Measurements from ENCODE around the gene ZNF133.
"Not testable (repeated sequence)": the region's sequence is repeated elsewhere in the genome, so short reads cannot be mapped to it uniquely, and the experiment has no call there.

Gene ZNF133

DNA sequence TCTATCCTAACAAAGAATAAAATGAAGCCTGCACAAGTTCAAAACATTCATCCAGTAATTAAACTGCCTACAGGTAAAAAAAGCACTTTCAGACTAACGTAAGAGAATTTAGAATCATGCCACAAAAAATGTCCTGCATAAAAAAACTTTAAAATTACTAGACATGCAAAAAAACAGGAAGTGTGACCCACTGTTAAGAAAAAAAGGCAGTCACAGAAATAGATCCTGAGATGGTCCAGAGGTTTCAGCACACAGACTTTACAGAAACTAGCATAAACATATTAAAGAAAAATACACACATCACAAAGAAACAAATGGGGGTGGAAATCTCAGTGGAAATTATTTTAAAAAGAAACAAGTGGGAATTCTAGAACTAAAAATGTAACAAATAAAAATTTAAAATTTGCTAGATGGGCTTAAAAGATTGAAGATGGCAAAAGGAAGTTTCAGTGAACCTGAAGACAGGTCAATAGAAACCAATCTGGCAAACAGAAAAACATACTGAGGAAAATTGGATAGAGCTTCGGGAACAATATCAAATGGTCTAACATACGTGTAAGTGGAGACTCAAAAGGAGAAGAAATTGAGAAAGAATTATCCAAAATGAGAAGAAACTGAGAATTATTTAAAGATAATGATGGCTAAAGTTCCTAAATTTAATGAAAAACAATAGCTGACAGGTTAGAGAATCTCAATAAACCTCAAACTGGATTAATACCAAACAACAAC, 3.4 kb upstream of the ZNF133 start:
- DNase-seq (ENCODE audit: low spot score): no peak

DNA sequence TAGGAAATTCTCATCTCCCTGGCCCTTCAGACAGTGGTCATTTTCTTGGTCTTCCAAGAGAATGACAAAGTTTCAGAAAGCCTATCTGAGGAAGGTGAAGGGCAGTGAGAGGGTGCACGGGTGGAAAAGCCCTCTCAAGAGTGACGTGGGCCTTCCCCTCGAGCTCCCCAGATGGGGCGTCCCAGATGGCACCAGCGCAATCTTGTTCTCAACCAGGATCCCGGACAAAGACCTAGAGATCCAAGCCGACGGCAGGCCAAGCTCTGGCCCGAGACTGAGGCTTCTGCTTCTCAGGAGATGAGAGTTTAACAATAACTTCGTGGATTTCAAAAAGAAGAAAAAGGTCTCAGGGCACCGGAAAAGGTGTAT, 797 bp upstream of the ZNF133 start:
- no peak for DNase-seq (ENCODE audit: low spot score)

DNA sequence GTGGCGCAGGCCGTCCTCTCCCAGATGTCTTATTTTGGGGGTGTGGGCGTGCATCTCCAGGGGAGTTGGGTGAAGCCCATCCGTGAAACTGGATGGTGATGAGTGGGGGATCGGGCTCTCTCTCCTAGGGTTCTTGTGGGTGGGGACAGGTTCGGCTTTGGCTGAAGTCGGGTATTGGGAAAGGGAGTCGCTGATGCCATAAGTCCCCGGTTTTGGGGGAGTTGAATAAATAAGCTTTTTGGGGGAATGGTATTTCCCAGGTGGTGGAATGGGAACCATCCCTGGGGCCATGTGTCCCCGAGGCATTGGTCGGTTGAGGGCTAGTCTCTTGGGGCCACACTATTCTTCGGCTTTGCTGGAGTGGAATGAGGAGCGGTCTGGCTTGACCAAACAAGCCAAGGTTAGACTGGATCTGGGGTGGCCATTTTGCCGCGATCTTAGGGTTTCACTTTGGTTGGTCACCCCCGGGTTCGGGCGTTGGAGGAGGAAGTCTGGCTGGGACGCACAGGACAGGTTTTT, 481 bp downstream of the ZNF133 start:
- DNase-seq (ENCODE audit: low spot score): peak; percentile 18

DNA sequence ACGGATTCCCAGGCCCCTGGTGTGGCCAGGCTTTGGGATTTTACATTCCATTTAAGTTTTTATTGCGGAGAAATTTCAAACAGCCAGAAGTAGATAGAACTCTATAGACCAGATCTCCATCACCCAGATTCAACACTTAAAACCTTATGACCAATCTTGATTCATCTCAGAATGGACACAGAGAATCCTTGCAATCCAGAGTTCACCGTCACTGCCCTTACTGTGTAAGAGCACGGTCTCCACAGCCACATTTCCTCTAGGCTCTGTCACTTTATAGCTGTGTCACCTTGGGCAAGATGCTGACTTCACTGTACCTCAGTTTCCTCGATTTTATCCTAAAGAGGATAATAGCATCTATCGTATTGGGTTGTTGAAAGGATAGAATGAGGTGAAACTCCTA, 979 bp downstream of the ZNF133 start:
- no peak for DNase-seq (ENCODE audit: low spot score)

DNA sequence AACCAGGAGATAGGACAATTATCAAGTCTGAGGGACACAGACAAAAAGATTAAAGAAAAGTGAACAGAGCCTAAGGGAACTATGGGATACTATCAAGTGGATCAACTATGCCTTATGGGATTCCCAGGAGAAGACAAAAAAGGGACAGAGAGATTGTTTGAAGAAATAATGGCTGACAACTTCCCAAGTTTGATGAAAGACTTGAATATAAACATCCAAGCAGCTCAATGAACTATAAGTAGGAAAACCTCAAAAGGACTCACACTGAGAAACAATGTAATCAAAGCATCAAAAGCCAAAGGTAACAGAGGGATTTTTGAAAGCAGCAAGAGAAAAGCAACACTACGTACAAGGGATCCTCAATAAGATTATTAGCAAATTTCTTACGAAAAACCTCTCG, 11.0 kb downstream of the ZNF133 start:
- no peak for DNase-seq (ENCODE audit: low spot score)

DNA sequence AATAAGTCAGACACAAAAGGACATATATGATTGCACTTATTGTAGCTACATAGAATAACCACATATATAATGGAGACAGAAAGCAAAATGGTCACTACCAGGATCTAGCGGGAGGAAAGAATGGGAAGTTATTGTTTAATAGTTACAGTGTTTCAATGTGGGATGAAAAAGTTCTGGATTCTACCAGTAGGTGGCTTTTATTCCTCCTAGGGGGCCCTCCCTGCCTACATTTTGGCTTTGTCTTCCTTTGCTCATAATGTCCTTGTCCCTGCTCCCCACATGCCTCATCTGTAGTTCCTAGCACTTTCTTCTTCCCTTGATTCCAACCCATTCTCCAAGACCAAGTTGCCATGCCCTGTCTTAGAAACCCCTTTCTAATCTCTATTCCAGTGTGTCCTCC, 16.3 kb downstream of the ZNF133 start:
- DNase-seq (ENCODE audit: low spot score): no peak

DNA sequence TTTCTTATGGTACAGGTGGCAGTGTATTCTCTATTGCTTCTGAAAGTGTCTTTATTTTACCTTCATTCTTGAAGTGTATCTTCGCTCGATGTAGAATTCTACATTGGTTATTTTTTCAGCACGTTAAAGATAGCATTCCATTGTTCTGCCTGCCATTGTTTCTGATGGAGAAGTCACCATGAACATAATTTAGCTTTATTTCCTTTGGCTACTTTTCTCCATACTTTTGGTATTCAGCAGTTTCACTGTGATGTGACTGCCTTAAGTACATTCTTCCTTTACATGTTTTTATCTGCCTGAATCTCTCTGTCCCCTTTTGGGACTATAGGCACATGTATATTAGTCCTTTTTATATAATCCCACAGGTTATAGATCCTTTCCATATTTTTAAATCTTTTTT, 19.0 kb downstream of the ZNF133 start:
- DNase-seq (ENCODE audit: low spot score): no peak

DNA sequence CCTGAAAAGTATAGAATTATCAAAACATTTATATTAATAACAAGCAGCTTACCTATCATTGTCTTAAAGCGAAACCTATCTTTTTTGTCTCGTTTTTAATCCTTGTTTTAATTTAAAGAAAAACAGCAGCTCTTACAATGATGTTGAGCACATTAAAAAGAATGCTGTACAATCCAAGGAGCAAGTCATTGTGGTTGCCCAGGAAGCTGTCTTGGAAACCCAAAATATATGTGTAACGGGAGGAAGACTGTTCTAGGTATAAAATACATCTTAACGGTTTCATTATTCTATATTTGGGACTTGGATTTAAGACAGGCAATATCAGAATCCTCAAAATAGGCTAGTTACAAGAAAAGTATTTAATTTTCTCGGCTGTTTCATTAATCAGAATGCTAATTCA, 21.7 kb downstream of the ZNF133 start:
- no peak for DNase-seq (ENCODE audit: low spot score)

DNA sequence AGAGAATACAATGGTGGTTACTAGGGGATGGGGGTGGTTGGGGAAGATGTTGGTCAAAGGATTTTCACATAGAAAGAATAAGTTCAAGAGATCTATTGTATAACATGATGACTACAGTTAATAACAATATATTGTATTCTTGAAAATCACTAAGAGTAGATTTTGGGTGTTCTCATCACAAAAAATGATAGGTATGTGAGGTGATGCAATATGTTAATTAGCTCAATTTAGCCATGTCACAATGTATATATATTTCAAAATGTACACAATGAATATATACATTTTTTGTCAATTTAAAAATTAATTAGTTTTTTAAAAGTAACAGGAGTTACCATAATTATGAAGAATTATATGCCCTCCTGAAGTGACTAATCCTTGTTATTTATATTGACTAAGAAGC, 22.3 kb downstream of the ZNF133 start:
- DNase-seq (ENCODE audit: low spot score): no peak

DNA sequence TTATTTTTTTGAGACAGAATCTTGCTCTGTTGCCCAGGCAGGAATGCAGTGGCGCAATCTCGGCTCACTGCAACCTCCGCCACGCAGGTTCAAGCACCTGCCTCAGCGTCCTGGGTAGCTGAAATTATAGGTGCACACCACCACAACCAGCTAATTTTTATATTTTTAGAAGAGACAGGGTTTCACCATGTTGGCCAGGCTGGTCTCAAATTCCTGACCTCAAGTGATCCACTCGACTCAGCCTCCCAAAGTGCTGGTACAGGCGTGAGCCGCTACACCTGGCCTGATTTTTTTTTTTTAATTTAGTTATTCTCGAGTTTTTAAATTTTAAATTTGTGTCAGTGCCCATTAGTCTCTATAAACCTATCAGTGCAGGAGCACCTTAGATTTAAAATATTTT, 24.4 kb downstream of the ZNF133 start:
- no peak for DNase-seq (ENCODE audit: low spot score)

DNA sequence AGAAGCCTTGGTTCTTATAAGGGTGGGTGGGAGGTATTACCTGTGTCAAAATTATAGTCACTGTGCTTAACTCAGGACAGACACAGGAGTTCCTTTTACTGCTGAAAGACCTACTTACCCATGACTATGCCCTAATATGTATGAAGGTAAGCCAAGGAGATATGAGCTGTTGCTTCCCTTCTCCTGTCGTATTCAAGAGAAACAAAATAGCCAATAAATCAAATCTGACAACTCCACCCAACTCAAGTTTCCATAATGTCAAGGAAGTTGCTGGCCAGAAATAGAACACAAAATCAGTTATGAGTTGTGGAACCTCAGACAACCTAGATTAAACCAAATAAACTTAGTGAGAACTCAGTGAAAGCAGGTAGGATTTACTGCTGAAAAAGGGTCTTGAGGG, 25.1 kb downstream of the ZNF133 start:
- DNase-seq (ENCODE audit: low spot score): no peak

DNA sequence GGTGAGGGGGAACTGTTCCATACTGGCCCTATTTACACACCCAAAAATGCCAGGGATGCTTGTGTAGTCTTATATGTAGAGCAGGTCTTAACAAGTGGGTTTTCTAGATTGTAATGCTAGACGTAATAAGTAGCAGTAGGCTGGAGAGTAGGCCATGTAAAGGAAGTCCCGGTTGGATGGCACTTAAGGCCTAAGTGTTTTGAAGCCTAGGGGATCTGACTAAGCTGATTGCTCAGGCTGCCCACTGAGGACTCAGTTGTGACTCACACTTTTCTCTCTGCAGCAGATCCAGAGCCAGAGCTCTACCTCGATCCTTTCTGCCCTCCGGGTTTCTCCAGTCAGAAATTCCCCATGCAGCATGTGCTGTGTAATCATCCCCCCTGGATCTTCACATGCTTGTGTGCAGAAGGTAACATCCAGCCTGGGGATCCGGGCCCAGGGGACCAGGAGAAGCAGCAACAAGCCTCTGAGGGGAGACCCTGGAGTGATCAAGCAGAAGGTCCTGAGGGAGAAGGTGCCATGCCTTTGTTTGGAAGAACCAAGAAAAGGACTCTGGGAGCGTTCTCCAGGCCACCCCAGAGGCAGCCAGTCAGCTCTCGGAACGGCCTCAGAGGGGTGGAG, 26.6 kb downstream of the ZNF133 start:
- DNase-seq (ENCODE audit: low spot score): peak; percentile 27

DNA sequence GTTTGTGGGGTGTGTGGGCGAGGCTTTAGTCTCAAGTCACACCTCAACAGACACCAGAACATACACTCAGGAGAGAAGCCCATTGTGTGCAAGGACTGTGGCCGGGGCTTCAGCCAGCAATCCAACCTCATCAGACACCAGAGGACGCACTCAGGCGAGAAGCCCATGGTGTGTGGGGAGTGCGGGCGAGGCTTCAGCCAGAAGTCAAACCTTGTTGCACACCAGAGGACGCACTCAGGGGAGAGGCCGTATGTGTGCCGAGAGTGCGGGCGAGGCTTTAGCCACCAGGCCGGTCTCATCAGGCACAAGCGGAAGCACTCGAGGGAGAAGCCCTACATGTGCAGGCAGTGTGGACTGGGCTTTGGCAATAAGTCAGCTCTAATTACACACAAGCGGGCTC, 27.8 kb downstream of the ZNF133 start:
- DNase-seq (ENCODE audit: low spot score): no peak

DNA sequence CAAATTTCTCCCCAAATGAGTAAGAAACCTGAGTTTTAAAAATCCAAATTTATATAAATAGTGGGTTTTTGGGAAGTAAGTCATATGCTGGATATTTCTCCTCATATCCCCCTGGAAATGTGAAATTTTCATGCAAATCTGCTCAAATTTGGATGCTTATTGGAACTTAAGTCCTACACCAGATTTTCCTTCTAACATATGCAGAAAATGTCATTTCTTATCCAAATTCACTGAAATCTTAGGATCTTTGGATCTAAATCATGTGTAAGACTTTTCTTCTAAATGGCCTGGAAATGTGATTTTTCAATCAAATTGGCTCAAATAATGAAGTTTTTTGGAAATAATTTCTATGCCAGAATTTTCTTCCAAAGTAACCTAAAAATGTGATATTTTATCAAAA, 33.0 kb downstream of the ZNF133 start:
- DNase-seq (ENCODE audit: low spot score): no peak

DNA sequence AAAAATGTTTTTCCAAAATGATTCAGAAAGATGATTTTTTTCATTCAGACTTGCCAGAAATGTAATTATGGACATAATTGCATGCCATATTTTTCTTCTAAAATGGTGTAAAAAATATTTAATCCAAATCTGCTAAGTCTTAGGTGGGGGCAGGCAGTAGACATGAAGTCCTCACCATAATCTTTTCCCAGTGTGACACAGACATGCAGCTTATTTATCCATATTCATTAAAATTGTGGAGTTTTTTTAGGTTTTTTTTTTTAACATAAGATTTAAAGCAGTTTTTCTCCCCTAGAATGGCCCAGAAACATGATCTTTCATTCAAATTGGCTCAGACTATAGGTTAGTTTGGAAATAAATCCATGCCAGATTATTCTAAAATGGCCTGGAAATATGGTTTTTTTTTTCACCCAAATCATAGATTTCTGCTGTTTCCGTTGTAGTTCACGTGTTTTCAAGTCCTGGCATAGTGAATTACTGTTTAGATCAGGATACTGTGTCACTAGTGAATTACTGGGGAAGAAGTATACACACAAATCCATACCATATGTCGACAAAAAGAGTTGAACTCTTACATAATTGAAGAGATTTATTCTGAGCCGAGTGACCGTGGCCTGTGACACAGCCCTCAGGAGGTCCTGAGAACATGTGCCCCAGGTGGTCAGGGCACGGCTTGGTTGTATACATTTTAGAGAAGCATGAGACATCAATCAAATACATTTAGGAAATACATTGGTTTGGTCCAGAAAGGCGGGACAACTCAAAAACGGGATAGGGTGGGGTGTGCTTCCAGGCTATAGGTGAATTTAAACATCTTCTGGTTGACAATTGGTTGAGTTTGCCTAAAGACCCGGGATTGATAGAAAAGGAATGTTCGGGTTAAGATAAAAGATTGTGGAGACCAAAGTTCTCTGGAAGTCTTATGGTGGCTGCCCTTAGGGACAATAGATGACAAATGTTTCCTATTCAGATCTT, 33.9 kb downstream of the ZNF133 start:
- no peak for DNase-seq (ENCODE audit: low spot score)

DNA sequence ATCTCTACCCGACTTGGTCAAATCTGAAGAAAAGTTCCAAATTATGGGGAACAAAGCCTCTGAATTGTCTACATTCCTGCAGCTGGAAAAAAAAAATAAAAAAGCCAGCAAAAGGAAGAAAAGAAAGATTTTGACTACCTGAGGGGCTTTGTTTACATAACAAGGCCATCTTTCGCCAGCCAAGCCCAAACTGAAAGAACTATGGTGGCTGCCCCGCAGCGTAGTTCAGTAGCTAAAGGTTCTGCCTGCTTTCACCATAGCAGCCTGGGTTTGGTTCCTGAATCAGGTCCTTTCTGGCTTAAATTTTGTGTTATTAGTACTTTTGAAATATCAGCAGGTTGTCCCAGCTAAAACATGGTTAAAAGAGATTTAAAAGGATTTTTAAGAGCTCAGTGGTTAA, 35.4 kb downstream of the ZNF133 start:
- DNase-seq (ENCODE audit: low spot score): no peak

DNA sequence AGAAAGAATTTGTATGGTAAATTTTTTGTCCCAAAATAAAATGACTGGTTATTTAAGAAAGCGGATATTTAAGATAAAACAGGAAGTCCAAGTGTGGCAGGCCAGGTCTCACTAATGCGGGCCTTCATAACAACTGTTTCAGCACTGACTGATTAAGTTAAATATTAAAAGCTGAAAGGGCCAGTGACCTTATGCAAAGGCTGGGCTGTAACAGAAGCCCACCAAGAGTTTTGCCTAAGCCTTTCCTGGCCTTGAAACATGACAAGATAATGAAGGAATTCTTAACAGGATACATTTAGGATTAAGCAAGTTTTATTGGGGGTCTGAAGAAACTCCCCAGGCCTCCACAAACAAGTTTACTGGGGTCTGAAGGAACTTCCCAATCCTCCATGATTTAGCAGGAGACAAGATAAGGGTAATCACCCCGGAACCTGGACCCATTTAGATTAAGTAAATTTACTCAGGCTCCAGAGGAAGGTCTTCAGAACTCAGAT, 36.3 kb downstream of the ZNF133 start:
- no peak for DNase-seq (ENCODE audit: low spot score)

DNA sequence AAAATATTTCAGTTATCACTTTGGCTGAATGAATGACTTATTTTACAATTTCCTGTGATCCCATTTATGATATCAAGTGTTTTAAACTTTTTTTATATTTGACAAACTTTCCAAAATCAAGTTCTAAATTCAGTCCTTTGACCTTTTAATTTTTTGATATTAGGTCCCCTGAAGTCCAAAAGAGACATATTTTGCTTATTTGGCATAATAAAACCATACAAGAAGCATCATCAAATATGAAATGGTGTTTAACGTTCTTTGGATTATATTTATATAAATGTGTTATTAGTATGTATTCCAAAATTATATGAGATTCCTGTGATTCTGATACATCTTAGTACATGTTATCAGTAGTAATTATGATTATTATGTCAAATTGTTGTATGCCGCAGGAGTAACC, 38.7 kb downstream of the ZNF133 start:
- no peak for DNase-seq (ENCODE audit: low spot score)

DNA sequence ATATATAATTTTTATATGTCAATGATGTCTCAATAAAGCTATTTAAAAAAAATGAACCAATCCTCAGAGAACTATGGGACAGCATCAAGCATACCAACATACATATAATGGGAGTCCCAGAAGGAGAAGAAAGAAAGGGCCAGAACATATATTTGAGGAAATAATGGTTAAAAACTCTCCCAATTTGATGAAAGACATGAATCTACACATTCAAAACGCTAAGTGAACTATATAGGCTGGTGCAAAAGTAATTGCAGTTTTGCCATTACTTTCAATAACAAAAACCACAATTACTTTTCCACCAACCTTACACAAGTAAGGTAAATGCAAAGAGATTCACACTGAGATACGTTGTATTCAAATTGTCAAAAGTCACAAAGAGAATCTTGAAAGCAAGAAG, 43.4 kb downstream of the ZNF133 start:
- DNase-seq (ENCODE audit: low spot score): no peak

DNA sequence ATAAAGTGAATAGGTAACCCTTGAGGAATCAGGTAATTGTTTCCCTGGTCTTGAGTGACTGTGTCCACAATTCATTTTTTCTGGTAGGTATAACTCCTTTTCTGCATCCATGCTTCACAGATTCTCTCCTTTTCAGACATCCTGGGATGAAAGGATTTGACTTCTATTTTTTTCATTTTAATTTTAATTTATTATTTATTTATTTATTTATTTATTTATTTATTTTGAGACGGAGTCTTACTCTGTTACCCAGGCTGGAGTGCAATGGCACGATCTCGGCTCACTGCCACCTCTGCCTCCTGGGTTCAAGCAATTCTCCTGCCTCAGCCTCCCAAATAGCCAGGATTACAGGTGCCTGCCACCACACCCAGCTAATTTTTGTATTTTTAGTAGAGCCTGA, 61.4 kb downstream of the ZNF133 start:
- DNase-seq (ENCODE audit: low spot score): not testable (repeated sequence)

DNA sequence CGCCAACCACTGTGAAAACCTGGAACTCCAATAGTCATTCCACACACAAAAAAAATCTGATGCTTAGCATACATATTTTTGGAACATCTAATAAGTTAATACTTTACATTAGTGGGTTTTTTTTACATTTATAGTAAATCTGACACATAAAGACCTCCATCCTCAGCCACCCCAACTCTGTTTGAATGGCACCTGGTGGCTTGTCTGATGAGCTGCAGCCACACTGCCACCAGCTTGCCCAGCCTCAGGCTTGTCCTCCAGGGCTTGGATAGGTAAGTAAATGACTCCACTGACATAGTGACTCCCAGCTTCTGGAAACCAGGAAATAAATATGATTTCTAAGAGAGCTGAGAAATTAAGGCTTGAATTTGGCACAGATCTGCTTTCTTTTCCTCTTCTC, 71.5 kb downstream of the ZNF133 start:
- no peak for DNase-seq (ENCODE audit: low spot score)

DNA sequence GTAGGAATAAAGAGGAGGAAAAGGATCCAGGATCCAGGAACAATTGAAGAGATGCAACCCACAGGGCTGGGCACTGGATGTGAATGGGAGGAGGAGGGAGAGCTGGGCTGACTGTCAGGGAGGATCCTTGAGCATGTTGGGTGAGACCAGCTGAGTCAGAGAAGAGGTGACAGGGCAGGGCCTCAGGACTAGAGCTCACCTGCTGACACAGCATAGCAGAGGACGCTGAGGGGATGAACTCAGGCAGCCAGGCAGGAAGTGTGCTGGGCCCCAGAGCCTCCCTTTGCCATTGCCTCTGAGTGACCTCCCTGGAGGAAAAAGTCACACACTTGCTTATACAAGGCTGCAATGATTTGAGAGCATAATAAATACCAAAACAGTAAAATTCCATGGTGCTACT, 72.3 kb downstream of the ZNF133 start:
- DNase-seq (ENCODE audit: low spot score): no peak

DNA sequence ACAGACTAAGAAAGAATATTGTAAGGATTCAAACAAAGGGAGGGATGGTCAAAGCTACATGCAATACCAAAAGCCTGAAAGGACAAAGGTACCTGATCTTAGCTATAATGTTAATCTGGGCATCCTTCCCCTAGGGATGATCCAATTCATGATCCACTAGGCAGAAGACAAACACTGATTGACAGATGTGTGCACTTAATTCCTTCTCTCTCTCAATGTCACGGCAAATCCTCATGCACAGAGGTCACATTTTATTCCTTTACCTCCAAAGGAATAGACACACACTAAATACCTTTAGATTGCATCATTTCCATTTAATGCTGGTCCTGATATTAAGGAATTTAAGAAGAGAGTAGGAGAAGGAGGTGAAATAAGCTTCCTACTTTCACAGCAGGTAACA, 73.4 kb downstream of the ZNF133 start:
- DNase-seq (ENCODE audit: low spot score): no peak
